Right lobe of liver (tissue), 4 donors: Measurements from ENCODE around the gene FCGR3B.
"Not testable (repeated sequence)": the region's sequence is repeated elsewhere in the genome, so short reads cannot be mapped to it uniquely, and the experiment has no call there.

Source experiments
- POLR2A ChIP-seq: fragments of 450-650 bp; IDR thresholded peaks from one replicate; pipeline ENCODE4 v1.6.1; 2017; ENCODE audit warnings: antibody characterized with exemption, mild to moderate bottlenecking
- TF ChIP-seq, protein P1 (sequence below), 4 donors: fragments of 200-600 bp in 3 of 4; fragments of 450-650 bp in 1 of 4; IDR thresholded peaks; one replicate each; pipeline versions ENCODE4 v1.5.1 to v1.8.0; 2016 to 2022; ENCODE audit warnings: antibody characterized with exemption in 4 of 4, mild to moderate bottlenecking in 2 of 4
- donor health status: DM: no; HTN: no; CAD: no.
- donor health status: DM: no; HTN: no; CAD: no.
- donor health status: DM: no; HTN: yes; CAD: no.

DNA sequence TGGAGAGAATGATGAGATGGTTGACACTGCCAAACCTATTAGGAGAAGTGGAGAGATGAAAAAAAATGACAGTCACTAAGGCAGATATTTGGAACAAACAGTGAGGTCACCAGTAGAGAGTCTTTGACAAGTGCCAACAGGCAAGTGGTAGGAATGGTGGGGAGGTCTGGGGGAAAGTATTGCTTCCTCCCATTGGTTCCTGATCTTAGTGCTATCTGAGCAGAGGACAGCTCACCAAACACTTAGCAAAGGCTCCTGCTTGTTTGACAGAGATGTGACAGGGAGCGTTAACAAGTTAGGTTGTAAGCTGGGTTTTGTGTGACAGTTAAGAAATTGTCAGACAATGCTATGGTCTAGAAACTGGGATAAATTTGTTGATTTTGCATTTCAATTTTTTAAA, 6.4 kb downstream of the FCGR3B start:
- TF ChIP-seq POLR2A, result not testable (repeated sequence)
- TF ChIP-seq, protein P1, sequence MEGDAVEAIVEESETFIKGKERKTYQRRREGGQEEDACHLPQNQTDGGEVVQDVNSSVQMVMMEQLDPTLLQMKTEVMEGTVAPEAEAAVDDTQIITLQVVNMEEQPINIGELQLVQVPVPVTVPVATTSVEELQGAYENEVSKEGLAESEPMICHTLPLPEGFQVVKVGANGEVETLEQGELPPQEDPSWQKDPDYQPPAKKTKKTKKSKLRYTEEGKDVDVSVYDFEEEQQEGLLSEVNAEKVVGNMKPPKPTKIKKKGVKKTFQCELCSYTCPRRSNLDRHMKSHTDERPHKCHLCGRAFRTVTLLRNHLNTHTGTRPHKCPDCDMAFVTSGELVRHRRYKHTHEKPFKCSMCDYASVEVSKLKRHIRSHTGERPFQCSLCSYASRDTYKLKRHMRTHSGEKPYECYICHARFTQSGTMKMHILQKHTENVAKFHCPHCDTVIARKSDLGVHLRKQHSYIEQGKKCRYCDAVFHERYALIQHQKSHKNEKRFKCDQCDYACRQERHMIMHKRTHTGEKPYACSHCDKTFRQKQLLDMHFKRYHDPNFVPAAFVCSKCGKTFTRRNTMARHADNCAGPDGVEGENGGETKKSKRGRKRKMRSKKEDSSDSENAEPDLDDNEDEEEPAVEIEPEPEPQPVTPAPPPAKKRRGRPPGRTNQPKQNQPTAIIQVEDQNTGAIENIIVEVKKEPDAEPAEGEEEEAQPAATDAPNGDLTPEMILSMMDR (IDR thresholded peaks at IDR 0.05), result not testable (repeated sequence)
